ENCODE results near the gene OGDHL.
A peak's percentile ranks its signal among the peaks of the same experiment; 100 is the strongest.

The OGDHL gene

DNA sequence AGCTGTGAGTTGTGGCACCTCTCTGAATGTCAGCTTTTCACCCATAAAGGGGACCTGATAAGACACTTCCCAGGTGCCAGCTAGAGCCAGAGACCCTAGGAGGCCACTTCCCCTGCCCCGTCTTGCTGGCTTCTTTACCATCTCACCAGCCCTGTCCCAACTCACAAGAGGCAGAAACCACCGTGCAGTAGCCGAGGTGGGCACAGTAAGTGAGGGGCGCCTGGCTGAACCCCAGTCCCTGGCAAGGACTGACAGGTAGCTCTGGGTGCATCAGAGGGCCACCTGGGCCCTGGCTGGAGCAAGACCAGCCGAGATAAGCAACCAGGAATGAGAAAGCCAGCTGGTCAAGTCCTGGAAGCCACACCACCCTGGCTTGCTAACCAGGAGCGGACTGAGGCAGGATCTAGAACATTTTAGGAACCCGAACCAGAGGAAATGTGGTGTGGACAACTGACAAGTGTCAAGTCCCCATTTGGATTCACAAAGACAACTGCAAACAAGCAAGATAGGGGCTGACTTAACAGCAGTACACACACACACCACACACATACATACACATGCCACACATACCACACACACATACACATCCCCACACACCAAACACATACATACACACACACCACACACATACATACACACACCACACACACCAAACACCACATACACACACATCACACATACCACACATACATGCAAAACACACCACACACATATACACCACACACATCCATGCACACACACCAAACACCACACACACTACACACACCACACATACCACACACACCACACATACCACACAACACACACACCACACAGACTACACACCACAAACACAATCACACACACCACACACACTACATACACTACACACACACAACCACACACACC lies 20.8 kb downstream of the OGDHL start:
- intact Hi-C loops (cut with DNase I; ENCODE audit: low total_unique reads): no loop called here
- no peaks in the 10 kb centered on the region for H3K4me1 ChIP-seq
- TF ChIP-seq, protein P1, sequence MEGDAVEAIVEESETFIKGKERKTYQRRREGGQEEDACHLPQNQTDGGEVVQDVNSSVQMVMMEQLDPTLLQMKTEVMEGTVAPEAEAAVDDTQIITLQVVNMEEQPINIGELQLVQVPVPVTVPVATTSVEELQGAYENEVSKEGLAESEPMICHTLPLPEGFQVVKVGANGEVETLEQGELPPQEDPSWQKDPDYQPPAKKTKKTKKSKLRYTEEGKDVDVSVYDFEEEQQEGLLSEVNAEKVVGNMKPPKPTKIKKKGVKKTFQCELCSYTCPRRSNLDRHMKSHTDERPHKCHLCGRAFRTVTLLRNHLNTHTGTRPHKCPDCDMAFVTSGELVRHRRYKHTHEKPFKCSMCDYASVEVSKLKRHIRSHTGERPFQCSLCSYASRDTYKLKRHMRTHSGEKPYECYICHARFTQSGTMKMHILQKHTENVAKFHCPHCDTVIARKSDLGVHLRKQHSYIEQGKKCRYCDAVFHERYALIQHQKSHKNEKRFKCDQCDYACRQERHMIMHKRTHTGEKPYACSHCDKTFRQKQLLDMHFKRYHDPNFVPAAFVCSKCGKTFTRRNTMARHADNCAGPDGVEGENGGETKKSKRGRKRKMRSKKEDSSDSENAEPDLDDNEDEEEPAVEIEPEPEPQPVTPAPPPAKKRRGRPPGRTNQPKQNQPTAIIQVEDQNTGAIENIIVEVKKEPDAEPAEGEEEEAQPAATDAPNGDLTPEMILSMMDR (IDR thresholded peaks at IDR 0.05): no peak
- H3K9me3 ChIP-seq: no peaks in the 10 kb centered on the region
- no peak for DNase-seq
- no peak overlapping the region for H3K27ac ChIP-seq
- no peak overlapping the region for H3K4me3 ChIP-seq
- no peaks in the 10 kb centered on the region for H3K36me3 ChIP-seq
- peaks cover 0 to 4% of the 10 kb centered on the region in 2 donors for H3K27me3 ChIP-seq

DNA sequence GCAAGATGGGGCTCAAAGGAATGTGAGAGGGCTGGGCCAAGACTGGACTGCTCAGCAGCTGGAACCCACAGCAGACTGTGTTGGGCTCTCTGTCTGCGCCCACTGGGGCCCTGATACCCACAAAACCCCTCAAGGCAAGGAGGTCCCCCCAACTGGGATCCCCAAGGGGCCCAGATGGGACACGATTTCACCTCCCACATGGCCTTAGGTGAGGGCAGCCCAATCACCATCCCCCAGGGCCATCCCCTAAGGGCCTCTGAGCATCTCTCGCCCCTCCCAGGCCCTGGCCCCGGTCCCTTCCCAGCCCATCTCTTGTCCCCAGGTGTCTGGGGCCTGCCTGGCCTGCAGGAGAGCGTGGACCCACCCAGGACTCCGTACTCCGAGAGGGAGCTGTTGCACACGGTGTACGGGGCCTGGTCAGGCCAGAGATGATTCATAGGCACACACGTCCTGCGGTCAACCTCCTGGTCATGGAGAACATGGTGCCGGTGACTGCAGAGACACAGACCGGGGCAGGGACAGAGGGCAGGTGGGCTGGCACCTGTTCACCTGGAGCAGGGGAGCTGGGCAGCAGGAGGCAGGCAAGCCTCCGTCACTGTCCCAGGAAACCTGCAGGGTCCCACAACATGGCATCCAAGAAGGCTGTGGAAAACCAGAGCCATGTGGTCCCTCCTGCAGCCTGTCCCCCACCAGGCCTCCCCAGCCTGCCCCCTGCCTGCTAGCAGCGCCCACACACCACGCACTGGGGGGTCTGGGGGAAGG lies 21.6 kb downstream of the OGDHL start:
- H3K27ac ChIP-seq: no peak overlapping the region
- TF ChIP-seq, protein P1 (IDR thresholded peaks at IDR 0.05): no peak
- H3K27me3 ChIP-seq: peaks cover 0 to 4% of the 10 kb centered on the region in 2 donors
- no peaks in the 10 kb centered on the region for H3K36me3 ChIP-seq
- H3K9me3 ChIP-seq: no peaks in the 10 kb centered on the region
- intact Hi-C loops (cut with DNase I; ENCODE audit: low total_unique reads): no loop called here
- no peak for DNase-seq
- H3K4me3 ChIP-seq: no peak overlapping the region
- no peaks in the 10 kb centered on the region for H3K4me1 ChIP-seq

DNA sequence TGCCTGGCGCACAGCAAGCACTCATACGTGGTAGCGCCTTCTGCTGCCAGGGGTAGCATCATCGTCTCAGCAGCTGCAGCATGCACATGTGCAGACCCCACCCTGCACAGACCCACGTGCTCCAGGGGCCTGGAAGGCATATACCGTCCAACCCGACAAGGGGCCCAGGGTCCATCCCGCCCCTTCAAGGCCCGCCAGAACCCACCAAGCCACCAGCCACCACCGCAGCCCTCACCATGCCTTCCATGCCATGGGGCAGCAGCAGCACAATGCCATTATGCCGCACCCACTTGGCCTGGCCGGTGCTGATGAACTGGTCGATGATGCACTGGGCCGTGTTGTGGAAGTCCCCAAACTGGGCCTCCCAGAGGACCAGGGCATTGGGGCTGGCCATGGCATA lies 22.7 kb downstream of the OGDHL start:
- H3K27ac ChIP-seq: no peak overlapping the region
- no peaks in the 10 kb centered on the region for H3K36me3 ChIP-seq
- intact Hi-C loops (cut with DNase I; ENCODE audit: low total_unique reads): no loop called here
- H3K4me3 ChIP-seq: no peak overlapping the region
- TF ChIP-seq, protein P1 (IDR thresholded peaks at IDR 0.05): no peak
- peaks cover 0 to 3% of the 10 kb centered on the region in 2 donors for H3K27me3 ChIP-seq
- no peaks in the 10 kb centered on the region for H3K4me1 ChIP-seq
- DNase-seq: peak in 1 of 2 donors; percentile 60
- no peaks in the 10 kb centered on the region for H3K9me3 ChIP-seq

DNA sequence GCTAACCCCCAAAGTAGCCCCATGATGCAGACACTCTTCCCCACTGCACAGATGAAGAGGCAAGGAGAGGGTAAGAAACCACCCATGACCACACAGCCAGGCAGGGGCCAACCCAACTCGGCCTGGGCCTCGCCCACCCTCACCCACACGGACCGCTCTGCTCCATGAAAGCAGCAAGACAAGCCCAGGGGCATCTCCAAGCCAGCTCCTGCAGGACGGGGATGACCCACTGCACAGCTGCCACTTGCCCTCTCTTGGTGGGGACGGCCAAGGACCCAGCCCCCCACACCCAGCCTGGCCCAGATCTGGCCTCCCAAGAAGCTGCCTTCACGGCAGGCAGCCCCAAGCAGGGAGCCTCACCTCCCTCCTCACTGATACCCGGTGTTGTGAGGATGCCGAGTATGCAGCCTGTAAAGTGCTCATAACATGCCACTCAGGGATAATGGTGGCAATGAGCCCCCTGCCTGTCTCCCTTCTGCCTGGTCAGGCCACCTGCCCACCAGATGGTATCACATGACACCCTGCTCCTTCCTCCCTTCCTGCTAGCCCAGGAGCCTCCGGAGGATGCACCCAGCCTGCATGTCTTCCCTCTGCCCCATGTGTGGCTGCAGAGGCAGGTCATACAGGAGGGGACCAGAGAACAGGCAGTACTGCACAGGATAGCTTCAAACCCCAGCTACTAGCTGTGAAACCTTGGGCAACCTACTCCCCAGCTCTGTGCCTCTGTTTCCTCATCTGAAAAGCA lies 23.3 kb downstream of the OGDHL start:
- H3K27me3 ChIP-seq: peaks cover 0 to 2% of the 10 kb centered on the region in 2 donors
- no peaks in the 10 kb centered on the region for H3K36me3 ChIP-seq
- no peak overlapping the region for H3K27ac ChIP-seq
- no peak for DNase-seq
- intact Hi-C loops (cut with DNase I; ENCODE audit: low total_unique reads): no loop called here
- H3K4me1 ChIP-seq: no peaks in the 10 kb centered on the region
- no peak overlapping the region for H3K4me3 ChIP-seq
- TF ChIP-seq, protein P1 (IDR thresholded peaks at IDR 0.05): no peak
- no peaks in the 10 kb centered on the region for H3K9me3 ChIP-seq

DNA sequence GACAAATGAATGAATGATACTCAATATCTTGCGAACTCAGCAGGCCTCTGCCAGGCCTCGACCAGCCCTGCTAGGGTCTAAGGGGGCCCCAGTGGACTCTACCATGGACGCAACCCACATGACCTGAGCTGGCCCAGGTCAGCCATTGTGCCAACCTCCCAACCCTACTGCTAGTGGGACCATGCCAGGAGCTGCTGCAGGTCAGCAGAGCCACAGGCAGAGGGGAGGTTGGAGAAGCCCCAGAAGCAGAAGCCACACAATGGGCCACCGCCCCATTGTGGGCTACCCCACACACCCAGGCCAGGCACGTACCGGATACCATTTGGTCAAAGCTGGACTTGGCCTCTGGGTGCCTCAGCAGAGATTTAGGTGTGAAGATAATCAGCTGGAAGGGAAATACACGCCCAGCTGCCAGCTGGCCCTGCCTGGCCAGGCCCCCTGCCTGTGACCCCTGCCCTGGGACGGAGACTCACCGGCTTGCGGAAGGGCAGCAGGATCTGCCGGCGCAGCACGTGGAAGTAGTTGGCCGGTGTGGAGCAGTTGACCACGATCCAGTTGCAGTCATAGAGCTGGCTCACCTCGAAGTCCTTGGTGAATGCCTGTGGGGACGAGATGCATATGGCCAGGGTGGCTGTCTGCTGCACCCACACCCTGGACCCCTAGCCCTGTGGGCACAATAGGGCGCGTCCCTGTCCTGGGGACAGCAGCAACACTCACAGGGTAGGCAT lies 24.5 kb downstream of the OGDHL start:
- Histone ChIP-seq H3K27me3 (no peaks in the 10 kb centered on the region), H3K36me3 (no peaks in the 10 kb centered on the region), H3K4me3 (no peak overlapping the region), H3K4me1 (no peaks in the 10 kb centered on the region), H3K9me3 (no peaks in the 10 kb centered on the region), H3K27ac (no peak overlapping the region)
- intact Hi-C loops (cut with DNase I; ENCODE audit: low total_unique reads): no loop called here
- DNase-seq: peak in 1 of 2 donors; percentile 52
- TF ChIP-seq, protein P1 (IDR thresholded peaks at IDR 0.05): no peak
